ENCODE results near the gene UNKL. TPM values are rescaled to one million over a fixed set of nuclear protein-coding genes. Genes with fewer than 3 reads are reported as not detected.

The UNKL gene
- polyA plus RNA-seq, 5 donors = 16.5 to 25.1 (median 19.0) TPM

DNA sequence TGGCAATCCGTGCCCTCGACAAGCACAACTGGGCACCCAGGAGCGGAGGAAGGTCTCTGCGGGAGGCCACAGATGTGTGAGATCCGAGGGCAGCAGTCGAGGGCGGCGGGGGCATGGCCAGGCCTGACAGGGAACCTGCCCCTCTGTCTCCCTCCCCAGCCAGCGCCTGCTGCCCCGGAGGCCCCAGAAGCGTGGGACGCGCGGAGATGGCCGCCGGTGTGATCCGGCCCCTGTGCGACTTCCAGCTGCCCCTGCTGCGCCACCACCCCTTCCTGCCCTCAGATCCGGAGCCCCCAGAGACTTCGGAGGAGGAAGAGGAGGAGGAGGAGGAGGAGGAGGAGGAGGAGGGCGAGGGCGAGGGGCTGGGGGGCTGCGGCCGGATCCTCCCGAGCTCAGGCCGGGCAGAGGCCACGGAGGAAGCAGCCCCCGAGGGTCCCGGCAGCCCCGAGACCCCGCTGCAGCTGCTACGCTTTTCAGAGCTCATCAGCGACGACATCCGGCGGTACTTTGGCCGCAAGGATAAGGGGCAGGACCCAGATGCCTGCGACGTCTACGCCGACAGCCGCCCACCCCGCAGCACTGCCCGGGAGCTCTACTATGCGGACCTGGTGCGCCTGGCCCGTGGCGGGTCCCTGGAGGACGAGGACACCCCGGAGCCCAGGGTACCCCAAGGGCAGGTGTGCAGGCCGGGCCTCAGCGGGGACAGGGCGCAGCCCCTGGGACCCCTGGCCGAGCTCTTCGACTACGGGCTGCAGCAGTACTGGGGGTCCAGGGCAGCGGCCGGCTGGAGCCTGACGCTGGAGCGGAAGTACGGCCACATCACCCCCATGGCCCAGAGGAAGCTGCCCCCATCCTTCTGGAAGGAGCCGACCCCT, 18.1 kb upstream of the UNKL start:
- no peak for DNase-seq

DNA sequence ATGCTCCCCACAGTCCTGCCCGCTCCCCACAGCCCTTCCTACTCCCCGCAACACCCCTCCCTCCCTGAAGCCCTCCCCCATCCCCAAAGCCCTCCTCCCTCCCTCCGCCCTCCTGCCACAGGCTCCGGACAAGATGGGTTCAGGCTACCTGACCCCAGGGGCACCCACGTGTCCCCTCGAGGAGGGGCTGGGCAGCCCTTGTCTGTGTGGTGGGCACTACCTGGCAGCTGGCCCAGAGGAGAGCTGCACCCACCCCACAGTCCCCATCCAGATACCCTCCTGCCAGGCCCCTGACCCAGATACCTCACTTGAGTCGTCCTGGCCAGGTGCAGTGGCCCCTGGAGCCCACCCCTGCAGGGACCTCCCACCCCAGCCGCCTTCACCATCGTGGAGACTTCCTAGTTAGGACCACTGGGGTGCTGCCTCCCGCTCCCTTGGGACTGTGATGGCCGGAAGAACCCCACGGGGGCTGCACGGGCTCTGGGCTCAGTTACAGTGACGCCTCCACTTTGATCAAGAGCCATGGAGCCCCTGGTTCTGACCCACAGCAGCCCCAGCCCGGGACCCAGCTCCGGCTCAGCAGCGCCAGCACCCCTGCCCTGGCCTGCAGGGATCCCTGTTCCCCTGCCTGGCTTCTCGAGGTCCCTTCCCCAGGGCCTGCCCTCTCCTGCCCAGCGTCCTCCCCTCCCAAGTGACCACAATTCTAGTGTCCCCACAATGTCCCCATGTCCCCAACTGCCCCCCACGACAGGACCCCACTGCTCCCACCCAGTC, 17.2 kb upstream of the UNKL start:
- no peak for DNase-seq

DNA sequence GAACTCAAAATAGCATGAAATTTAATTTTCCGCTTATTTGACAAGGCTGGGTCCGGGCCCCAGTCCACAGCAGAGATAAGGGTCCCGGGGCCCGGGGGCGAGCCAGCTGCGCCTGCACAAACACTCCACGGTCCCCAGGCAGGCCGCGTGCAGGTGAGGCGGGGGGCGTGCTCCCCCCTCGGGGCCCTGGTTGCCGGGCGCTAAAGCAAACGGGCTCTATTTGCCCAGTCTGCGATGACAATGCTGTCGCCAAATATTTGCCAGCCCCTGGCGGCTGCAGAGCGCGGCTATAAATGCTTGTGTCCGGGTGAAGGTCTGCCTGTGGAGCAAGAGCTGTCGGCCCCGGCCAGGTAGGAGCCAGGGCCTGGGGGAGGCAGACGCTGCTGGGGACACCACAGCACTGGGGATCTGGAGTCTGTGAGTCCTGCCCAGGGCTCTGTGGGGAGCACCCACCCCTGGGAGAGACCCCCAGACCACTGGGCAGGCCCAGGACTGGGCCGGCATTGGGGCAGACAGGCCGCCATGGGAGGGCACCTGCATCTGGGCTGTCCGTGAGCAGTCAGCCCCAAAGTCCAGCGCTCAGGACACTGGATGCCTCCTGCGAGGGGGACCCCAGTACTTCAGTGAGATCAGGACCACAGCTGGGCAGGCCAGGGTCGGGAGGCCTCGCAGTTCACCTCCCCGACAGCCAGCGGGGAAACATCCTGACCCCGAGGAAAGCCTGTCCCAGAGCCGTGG, 16.4 kb upstream of the UNKL start, which contains the start of gene PERCC1:
TSS of gene PERCC1 (plus strand) at position 320 of the 738 bp plus-strand sequence. CDS start 1,516 bp downstream, outside the sequence.
- DNase-seq = no peak

DNA sequence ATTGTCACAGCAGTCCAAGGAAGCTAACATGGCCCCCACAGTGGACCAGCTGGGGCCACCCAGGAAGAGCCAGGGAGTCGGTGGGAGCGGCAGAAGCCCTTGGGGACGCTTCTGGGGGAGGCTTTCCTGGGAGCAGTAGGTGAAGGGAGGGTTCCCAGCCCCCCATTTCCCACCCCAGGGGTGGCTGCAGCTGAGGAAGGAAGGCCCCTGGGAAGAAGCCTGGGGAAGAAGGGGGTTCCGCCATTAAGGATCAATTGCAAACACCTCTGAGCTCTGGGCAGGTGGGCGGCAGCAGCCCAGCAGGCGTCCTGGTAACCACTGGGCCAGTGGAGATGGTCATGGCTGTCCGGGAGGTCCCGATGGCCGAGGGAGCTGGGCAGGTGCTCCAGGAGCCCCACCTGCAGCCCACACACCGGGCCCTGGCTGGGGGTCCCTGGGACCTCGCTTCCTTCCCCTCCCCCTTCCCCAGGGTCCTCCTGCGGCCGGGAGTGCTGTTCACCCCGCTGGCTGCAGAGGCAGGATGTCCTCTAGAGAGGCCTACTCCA, 15.8 kb upstream of the UNKL start:
- DNase-seq = no peak

DNA sequence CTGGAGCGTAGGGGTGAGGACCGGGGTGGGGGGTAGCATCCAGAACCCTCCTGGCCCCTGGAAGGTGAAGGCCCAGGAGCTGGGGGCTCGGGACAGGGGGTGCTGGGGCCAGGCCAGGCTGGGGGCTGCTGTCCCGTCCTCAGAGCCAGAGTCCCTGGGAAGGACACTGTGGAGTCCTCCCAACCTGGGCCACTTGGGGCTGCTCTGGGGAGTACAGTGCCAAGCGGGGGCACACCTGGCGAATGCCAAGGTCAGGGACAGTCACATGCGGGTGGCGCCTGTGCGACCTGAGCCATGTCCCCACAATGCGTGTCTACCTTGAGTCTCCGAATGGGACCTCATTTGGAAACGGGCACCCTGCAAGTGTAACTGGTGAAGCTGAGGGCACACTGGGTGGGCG, 15.1 kb upstream of the UNKL start:
- DNase-seq = no peak

DNA sequence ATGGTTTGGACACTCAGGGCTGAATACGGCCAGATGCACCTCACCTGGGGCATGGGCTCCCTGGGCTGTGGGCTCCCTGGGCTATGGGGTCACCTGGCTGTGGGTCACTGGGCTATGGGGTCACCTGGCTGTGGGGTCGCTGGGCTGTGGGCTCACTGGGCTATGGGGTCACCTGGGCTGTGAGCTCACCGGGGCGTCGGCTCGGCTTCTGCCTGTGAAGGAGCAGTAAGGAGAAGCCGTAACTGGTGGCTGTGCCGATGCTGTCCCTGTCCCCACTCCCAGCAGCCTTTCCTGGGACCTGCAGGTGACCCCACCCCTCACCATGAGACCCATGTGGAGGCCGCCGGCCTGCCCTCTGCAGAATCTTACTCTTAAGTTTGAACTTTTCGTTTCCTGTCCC, 14.5 kb upstream of the UNKL start:
- no peak for DNase-seq

DNA sequence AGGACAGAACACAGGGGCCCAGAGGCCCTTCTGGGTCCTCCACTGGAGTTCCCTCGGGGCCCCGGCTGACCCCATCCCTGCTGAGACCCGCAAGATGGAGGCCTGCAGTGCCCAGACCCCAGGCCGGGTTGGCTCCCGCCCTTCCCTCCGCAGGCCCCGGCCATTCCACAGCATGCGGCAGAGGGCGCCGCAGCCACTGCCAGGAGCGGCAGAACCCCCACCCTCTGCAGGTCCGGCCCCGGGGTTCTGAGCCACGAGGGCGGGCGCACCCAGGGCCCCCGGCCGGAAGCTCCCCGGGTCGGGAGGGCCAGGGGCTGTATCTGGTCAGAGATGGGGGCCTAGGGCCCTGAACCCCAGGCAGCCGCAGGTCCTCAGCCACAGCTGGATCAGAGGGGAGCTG, 14.0 kb upstream of the UNKL start:
- DNase-seq = no peak

DNA sequence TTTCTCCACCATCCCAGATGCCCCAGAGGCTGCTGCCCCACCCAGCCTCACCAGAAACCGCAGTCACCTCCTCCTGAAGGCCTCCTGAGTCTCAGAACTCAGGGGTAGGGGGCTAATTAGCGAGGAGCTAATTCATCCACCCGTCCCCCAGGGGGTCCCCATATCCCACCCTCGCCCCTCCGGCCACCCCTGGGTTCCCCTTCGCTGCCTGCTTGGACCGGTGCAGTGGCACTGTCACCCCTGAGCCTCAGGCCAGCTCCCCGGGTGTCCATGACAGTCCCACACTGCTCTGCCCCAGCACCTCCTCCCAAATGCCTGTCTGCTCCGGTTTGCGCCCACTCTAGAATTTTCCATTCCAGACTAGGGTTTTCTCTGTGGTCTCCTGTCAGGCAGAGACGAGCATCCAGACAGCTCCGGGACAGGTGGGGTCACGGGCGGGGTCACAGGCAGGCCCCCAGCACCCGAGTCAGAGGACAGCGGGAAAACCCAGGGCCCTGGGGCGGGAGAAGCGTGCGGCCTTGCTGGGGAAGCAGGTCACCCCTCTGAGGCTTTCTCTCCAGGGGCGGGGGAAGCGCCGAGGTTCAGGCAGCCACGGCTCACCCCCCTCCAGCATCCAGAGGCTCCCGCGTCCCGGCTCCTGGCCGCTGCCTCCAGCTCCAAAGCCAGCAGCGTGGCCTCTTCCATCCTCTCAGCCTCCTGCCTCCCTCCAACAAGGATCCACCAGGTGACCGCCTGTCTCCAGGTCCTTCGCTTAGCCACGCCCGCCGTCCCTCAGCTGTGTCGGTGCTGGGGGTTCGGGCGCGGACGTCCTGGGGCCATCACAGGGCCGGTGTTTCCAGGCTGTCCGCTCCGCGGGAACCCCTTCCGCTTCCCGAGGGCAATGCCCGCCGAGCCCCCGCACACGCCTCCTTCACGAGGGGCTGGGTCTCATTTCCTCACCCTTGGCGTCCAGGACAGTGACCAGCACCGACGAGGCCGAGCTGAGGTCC, 13.3 kb upstream of the UNKL start:
- DNase-seq = no peak

DNA sequence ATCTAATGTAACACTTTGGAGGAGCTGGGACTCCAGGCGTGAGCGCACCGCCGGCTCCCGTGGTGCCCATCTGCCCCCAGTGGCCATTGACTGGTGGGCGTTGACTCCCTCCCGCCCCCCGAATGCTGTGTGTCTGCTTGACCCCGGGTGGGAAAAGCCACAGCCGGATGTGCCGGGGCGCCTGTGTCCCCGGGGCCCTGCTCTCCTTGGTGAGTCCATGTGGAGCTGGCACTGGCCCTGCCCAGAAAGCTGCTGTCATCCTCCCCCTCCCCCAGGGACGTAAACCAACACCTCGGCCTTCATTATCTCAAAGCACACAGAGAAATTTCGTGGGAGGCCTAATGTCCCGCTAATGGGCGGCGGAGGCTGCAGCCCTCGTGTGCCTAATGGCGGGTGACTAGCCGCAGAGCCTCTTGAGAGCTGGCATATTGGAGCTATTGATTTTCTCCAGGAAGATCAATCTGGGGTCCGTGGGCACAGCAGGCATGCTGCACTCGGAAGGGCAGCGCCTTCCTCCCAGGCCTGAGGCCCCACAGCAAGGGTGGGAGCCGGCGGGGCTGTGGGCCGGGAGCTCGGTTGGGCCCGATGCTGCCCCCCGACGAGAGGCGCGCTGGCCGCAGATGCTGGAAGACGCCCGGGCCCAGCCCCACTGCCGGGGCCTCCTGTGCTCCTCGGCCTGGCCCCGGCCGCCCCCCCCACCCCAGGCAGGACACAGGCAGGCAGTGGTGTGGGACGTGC, 12.4 kb upstream of the UNKL start:
- DNase-seq = no peak

DNA sequence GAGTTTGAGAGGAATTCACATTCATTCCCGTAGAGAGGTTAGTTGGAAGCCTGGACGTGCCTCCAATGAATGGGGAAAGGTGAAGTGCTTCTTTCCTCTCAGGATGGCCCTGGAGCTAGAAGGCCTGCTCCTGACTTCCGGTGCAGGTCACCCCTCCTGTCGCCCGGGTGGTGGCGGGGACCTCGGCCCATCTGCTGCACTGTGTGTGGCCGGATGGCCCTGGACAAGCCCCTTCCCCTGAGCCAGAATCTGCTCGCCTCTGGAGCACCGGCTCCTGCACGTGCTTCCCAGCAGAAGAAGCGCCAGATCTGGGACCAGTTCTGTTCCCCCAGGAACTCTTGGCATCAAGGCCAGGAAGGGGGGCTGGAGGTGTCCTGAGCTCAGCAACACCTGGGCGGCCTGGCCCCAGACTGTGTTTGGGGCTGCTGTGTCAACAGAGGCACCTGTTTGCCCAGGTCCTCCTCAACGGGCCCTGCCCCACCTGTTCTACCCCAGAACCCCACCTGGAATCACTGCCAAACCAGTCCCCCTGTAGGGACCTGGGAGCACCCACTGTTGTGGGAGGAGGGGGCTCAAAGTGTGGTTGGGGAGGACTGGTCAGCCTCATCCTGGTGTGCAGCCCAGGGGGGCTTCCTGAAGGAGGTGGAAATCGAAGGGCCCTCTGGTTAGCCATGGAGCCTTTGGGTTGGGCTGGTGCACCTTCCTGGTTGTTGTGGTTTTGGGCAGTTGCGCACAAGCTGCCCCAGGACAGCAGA, 11.3 kb upstream of the UNKL start:
- DNase-seq = no peak

DNA sequence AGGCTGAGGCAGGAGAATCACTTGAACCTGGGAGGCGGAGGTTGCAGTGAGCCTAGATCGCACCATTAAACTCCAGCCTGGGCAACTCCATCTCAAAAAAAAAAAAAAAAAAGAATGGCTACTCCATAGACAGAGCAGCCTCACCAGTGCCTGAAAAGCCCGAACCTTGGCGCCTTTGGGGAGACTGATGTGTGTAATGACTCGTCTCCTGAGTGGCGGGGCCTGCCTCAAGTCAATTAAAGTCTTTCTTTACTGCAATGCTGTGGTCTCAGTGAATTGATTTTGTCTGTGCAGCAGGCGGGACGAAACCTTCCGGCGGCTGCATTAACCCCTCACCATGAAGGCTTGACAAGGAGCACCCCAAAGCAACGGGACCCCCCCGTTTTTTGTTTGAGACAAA, 9.5 kb upstream of the UNKL start:
- DNase-seq = no peak

DNA sequence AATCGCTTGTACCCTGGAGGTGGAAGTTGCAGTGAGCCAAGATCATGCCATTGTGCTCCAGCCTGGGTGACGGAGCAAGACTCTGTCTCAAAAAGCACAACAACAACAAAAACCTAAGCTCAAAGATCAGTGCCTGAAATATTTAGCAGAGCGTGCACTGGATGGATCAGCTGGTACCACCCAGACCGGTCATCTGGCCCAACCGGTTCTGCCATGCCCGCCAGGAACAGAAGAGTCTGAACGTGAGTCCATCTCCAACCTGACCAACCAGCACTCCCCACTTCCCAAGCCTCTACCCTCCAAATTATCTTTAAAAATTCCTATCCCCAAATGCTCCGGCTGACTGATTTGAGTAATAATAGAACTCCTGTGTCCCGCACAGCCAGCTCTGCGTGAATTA, 7.6 kb upstream of the UNKL start:
- no peak for DNase-seq

DNA sequence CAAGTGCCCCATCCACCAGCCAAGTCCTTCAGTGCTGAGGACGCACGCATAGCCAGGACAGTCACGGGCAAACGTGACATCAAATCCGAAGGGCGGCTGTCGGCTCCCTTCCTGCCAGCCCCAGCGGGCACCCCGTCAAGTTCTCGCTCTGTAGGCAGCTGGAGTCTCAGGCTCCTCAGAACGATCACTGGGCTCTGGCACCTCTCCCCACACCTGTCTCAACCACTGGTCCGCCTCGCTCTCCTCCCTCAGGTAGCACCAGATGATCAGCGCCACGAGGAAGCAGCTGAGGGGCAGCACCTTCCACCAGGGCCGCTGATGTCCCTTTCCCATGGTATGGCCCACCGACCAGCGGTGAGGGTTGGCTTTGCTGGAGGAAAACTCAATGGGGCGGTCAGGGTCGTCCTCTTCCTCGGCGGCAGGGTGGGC, 5.6 kb upstream of the UNKL start:
- DNase-seq = no peak

DNA sequence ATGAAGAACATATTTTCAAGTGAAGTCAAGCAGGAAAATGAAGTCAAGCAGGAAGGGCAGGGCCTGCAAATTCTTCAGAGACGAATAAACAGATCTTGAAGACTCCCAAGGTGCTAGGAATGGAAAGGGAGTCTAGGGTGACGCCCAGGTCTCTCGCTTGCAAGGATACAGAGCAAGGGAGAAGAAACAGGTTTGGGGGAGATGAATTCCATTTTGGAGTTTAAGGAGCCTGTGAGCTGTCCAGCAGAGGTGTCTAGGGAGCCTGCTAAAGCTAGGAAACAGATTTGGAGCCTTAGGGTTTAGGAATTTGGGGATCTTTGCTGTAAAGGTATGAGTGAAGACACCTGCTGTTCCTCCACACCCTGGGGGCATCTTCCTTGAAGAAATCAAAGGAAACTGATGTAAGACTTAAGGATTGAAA, 2.0 kb upstream of the UNKL start:
- no peak for DNase-seq

DNA sequence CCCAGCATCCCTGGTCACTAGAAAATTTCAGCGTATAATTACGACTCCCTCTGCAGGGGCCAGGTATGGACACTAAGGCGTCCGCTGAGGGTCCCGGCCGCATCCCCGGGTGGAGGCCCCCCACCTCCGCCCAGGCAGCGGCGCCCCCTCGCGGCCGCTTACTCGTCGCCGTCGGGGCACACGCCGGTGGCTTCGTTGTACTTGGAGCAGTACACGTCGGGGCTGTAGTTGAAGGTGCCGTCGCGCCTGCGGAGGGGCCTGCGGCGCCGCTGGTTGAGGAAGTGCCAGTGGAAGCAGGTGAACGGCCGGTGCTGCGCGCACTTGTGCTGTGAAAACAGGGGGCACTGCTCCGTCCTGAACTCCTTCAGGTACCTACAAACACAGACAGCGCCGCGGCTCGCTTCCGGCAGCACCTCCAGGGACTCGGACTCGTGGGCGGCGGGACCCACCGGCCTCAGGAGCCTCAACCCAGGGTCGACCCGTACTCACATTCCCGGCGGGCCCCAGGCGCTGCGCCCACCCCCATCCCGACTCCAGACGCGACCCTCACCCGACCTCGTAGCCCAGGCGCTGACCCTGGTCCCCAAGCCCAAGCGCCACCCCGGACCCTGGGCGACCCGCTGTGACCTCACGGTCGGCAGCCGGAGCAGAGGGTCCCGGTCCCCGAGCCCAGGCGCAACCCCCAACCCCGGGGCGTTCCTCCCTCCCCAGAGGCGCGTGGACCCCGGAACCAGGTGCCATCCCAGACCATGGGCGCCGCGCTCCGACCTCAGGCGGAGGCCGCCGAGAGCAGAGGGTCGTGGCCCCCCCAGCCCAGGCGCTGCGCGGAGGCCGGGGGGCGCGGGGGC, 596 bp downstream of the UNKL start:
- DNase-seq = no peak

DNA sequence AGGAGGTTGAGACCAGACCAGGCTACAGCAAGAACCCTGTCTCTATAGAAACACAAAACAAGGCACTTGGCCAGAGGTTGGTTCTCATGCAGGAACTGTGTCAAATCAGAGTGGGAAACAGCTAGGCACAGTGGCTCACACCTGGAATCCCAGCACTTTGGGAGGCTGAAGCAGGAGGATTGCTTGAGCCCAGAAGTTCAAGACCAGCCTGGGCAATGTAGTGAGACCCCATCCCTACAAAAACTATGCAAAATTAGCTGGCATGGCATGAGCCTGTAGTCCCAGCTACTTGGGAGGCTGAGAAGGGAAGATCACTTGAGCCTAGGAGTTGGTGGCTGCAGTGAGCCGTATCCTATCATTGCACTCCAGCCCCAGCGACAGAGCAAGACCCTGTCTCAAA, 1.7 kb downstream of the UNKL start:
- no peak for DNase-seq

DNA sequence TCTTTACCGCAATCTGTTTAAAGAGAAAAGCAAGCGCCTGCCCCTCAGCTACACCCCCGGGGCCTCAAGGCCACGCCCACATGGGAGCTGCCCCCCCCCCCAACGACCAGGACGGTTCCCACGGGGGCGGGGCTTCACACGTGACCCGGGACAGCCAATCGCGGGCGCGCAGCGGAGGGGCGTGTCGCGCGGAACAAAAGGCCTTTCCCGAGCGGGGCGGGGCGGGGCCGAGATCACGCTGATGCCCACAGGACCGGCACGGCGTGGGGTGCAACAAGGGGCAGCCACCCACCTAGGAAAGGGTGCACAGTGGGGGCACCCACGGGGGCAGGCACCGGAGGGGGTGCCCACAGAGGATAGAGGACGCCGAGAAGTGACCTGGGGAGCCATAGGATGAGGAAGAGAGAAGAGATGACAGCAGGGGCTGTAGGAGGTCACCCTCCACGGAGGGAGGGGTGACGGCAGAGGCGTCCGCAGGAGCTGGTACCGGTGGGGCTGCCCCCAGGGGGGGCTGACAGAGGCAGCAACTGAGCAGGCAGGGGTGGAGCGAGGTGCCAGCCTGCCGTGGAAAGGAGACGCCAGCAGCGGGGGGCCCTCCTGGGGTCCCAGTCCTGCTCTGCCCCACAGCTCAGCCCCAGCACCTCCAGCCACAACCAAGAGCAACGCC, 6.2 kb downstream of the UNKL start:
- peak; percentile 88 to 90 for DNase-seq

DNA sequence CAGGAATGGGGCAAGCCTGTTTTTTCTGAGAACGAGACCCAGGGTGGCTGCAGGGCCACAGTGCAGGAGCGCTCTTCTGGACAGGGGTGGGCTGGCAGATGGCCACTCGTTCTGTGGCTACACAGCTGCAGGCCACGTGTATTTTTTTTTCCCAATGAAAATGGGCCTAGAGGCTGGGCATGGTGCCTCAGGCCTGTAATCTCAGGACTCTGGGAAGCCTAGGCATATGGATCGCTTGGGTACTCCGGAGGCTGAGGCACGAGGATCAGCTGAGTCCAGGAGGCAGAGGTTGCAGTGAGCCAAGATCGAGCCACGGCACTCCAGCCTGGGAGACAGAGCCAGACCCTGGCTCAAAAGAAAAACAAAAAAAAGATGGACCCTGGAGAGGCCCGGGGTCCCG, 6.8 kb downstream of the UNKL start:
- DNase-seq = no peak

Measured in right lung (tissue), 5 donors.